Measurements from ENCODE around the gene SMYD1. TPM values are rescaled to one million over a fixed set of nuclear protein-coding genes. Genes with fewer than 3 reads are reported as not detected.

The SMYD1 gene
- total RNA-seq, 2 donors from 2014 or later: not detected

- no peak for DNase-seq (ENCODE audit: low spot score)
- intact Hi-C loops (cut with DNase I): no loop called here
These were observed 12.7 kb upstream of the SMYD1 start for GRCh38 chr2:88054782-88055370.

- intact Hi-C loops (cut with DNase I): no loop called here
- DNase-seq (ENCODE audit: low spot score): peak; percentile 99
These were observed 12.1 kb upstream of the SMYD1 start, which contains the start of gene KRCC1 for GRCh38 chr2:88055371-88056128. Gene KRCC1, minus strand, starts transcription at chr2:88055783. Its CDS starts 27,220 bp downstream, at chr2:88028563.

GRCh38 chr2:88057437-88057844 lies 10.2 kb upstream of the SMYD1 start:
- intact Hi-C loops (cut with DNase I): no loop called here
- DNase-seq (ENCODE audit: low spot score): no peak

GRCh38 chr2:88058191-88058590 lies 9.4 kb upstream of the SMYD1 start:
- intact Hi-C loops (cut with DNase I): no loop called here
- no peak for DNase-seq (ENCODE audit: low spot score)

- intact Hi-C loops (cut with DNase I): loop anchor here in 1 of 2 donors (10.0 kb wide), 1 partner anchor 105 kb away; no protein-coding TSS in a partner anchor
- no peak for DNase-seq (ENCODE audit: low spot score)
These were observed 7.4 kb upstream of the SMYD1 start for GRCh38 chr2:88059979-88060906.

- intact Hi-C loops (cut with DNase I): loop anchor here in 1 of 2 donors (10.0 kb wide), 1 partner anchor 104 kb away; no protein-coding TSS in a partner anchor
- no peak for DNase-seq (ENCODE audit: low spot score)
These were observed 6.7 kb upstream of the SMYD1 start for GRCh38 chr2:88060907-88061275.

- DNase-seq (ENCODE audit: low spot score): no peak
- intact Hi-C loops (cut with DNase I): loop anchor here in 1 of 2 donors (10.0 kb wide), 1 partner anchor 104 kb away; no protein-coding TSS in a partner anchor
These were observed 6.3 kb upstream of the SMYD1 start for GRCh38 chr2:88061295-88061694.

- no peak for DNase-seq (ENCODE audit: low spot score)
- intact Hi-C loops (cut with DNase I): loop anchor here in 1 of 2 donors (10.0 kb wide), 1 partner anchor 98 kb away; no protein-coding TSS in a partner anchor
These were observed 1.1 kb upstream of the SMYD1 start for GRCh38 chr2:88066543-88066942.

GRCh38 chr2:88067189-88067588 lies 436 bp upstream of the SMYD1 start:
- DNase-seq (ENCODE audit: low spot score): no peak

GRCh38 chr2:88068044-88068443 lies 419 bp downstream of the SMYD1 start:
- no peak for DNase-seq (ENCODE audit: low spot score)
- intact Hi-C loops (cut with DNase I): loop anchor here in 1 of 2 donors (10.0 kb wide), 1 partner anchor 97 kb away; no protein-coding TSS in a partner anchor

More at GRCh38 chr2:88067189-88067588, 436 bp upstream of the SMYD1 start:
- intact Hi-C loops (cut with DNase I): loop anchor here in 1 of 2 donors (10.0 kb wide), 1 partner anchor 98 kb away; no protein-coding TSS in a partner anchor

GRCh38 chr2:88069117-88069516 lies 1.5 kb downstream of the SMYD1 start:
- intact Hi-C loops (cut with DNase I): loop anchor here in 1 of 2 donors (10.0 kb wide), 1 partner anchor 96 kb away; no protein-coding TSS in a partner anchor
- DNase-seq (ENCODE audit: low spot score): no peak

- intact Hi-C loops (cut with DNase I): no loop called here
- no peak for DNase-seq (ENCODE audit: low spot score)
These were observed 2.4 kb downstream of the SMYD1 start for GRCh38 chr2:88070055-88070454.

GRCh38 chr2:88071365-88071764 lies 3.7 kb downstream of the SMYD1 start:
- intact Hi-C loops (cut with DNase I): no loop called here
- DNase-seq (ENCODE audit: low spot score): no peak

- DNase-seq (ENCODE audit: low spot score): no peak
- intact Hi-C loops (cut with DNase I): no loop called here
These were observed 6.5 kb downstream of the SMYD1 start for GRCh38 chr2:88074150-88074549.

- DNase-seq (ENCODE audit: low spot score): no peak
- intact Hi-C loops (cut with DNase I): no loop called here
These were observed 7.2 kb downstream of the SMYD1 start for GRCh38 chr2:88074854-88075292.

- intact Hi-C loops (cut with DNase I): no loop called here
- no peak for DNase-seq (ENCODE audit: low spot score)
These were observed 9.5 kb downstream of the SMYD1 start for GRCh38 chr2:88077080-88077479.

GRCh38 chr2:88078643-88079172 lies 11.1 kb downstream of the SMYD1 start:
- intact Hi-C loops (cut with DNase I): no loop called here
- no peak for DNase-seq (ENCODE audit: low spot score)

- intact Hi-C loops (cut with DNase I): no loop called here
- DNase-seq (ENCODE audit: low spot score): no peak
These were observed 12.9 kb downstream of the SMYD1 start for GRCh38 chr2:88080545-88080944.

All from posterior vena cava (tissue), 2 donors.